HCT116 (cell line): ENCODE results near the gene LMNA. TPM values are rescaled to one million over a fixed set of nuclear protein-coding genes. Genes with fewer than 3 reads are reported as not detected.

ENCODE experiments used
- ATAC-seq: fragments of 200-7000 bp; cut with Tn5 transposase; 2 replicates; pipeline ENCODE4 v1.9.1; 2020; ENCODE audit warnings: mild to moderate bottlenecking, moderate library complexity
- BruUV-seq: library from RNA; stranded (reverse); fragments of 400-500 nt; replicated peaks from 2 replicates; lab custom pipeline; 2021; lab: Mats Ljungman, UMichigan
- CTCF ChIA-PET: fragments of 300-600 bp; sonication (Branson Sonifier 250); formaldehyde crosslinking; loops from one replicate; lab custom pipeline; 2021; ENCODE audit warnings: antibody characterized with exemption; lab: Charles Lee
- POLR2A ChIA-PET: fragments of 300-600, 350-600 bp; sonication (Branson Sonifier 250); formaldehyde crosslinking; loops from one replicate; lab custom pipeline; 2021; ENCODE audit warnings: antibody characterized with exemption; lab: Charles Lee
- RAD21 ChIA-PET, 2 experiments: fragments of 300-600 bp; sonication (Branson Sonifier 250); formaldehyde crosslinking; loops; one replicate each; lab custom pipeline; 2023; ENCODE audit warnings: low total read pairs in 2 of 2; ENCODE audit not compliant: uncharacterized antibody in 2 of 2, unreplicated experiment in 2 of 2, low non-redundant PET in 1 of 2; lab: Charles Lee
- DNase-seq: peaks from one replicate; pipeline ENCODE4 v3.0.0-alpha.2; 2010; ENCODE audit warnings: low read depth, low spot score
- H2AFZ ChIP-seq: fragments of 200-600 bp; shearing (Covaris generic), sonication (generic); 2 replicates; pipeline ENCODE4 v1.6.1; 2017; ENCODE audit warnings: low read depth, mixed run types, mixed read lengths, antibody characterized with exemption, low read length; ENCODE audit not compliant: poor library complexity, severe bottlenecking
- H3K27ac ChIP-seq: 2 replicates; pipeline ENCODE4 v1.5.1; 2012; ENCODE audit warnings: low read depth, low read length
- H3K27me3 ChIP-seq: fragments of 200-600 bp; sonication (generic); 2 replicates; pipeline ENCODE4 v1.6.1; 2016; ENCODE audit warnings: mixed run types, low read length, mixed read lengths; ENCODE audit not compliant: insufficient read depth
- H3K36me3 ChIP-seq, 2 experiments: fragments of 200-500 bp in 1 of 2; fragments of 200-600 bp in 1 of 2; sonication (Bioruptor generic) in 1 of 2; sonication (generic) in 1 of 2; 2 replicates each; pipeline versions ENCODE4 v1.5.1 to v1.6.1; 2014 to 2016; ENCODE audit warnings: low read length in 2 of 2, inconsistent platforms in 1 of 2, mixed read lengths in 1 of 2, mixed run types in 1 of 2; ENCODE audit not compliant: insufficient read depth in 2 of 2, control insufficient read depth in 1 of 2
- H3K4me1 ChIP-seq, 2 experiments: fragments of 200-600 bp in 1 of 2; sonication (generic) in 1 of 2; 2 replicates each; pipeline versions ENCODE4 v1.5.1 to v1.6.1; 2012 to 2017; ENCODE audit warnings: low read length in 2 of 2, inconsistent platforms in 1 of 2, mild to moderate bottlenecking in 1 of 2, mixed read lengths in 1 of 2, mixed run types in 1 of 2, moderate library complexity in 1 of 2; ENCODE audit not compliant: insufficient read depth in 2 of 2, control insufficient read depth in 1 of 2
- H3K4me2 ChIP-seq: fragments of 200-600 bp; sonication (generic); 2 replicates; pipeline ENCODE4 v1.6.1; 2017; ENCODE audit warnings: mixed run types, low read length, mixed read lengths
- H3K4me3 ChIP-seq, 2 experiments: fragments of 200-600 bp in 1 of 2; sonication (generic) in 1 of 2; replicated peaks in 1 of 2; 2 replicates each; pipeline ENCODE4 v1.5.1; 2011 to 2016; ENCODE audit warnings: low read length in 2 of 2, control low read depth in 1 of 2, low read depth in 1 of 2, mild to moderate bottlenecking in 1 of 2, mixed read lengths in 1 of 2, mixed run types in 1 of 2
- H3K79me2 ChIP-seq: fragments of 200-600 bp; sonication (generic); 2 replicates; pipeline ENCODE4 v1.6.1; 2017; ENCODE audit warnings: mild to moderate bottlenecking, mixed run types, low read length, moderate library complexity, mixed read lengths; ENCODE audit not compliant: insufficient read depth
- H3K9ac ChIP-seq: fragments of 200-600 bp; sonication (generic); 2 replicates; pipeline ENCODE4 v1.6.1; 2016; ENCODE audit warnings: low read length, mixed read lengths
- H3K9me2 ChIP-seq: fragments of 200-600 bp; sonication (generic), shearing (Covaris generic); 2 replicates; pipeline ENCODE4 v1.6.1; 2017; ENCODE audit warnings: mixed run types, mild to moderate bottlenecking, moderate library complexity; ENCODE audit not compliant: insufficient read depth
- H3K9me3 ChIP-seq, 2 experiments: fragments of 200-500 bp in 1 of 2; fragments of 200-600 bp in 1 of 2; sonication (Bioruptor generic) in 1 of 2; sonication (generic) in 1 of 2; 2 replicates each; pipeline ENCODE4 v1.6.1; 2014 to 2017; ENCODE audit warnings: low read length in 2 of 2, mixed read lengths in 2 of 2, inconsistent platforms in 1 of 2, low read depth in 1 of 2, mild to moderate bottlenecking in 1 of 2, mixed run types in 1 of 2, moderate library complexity in 1 of 2; ENCODE audit not compliant: control insufficient read depth in 1 of 2, insufficient read depth in 1 of 2
- H4K20me1 ChIP-seq: fragments of 200-600 bp; sonication (generic), shearing (Covaris generic); 2 replicates; pipeline ENCODE4 v1.6.1; 2017; ENCODE audit warnings: mixed run types, mild to moderate bottlenecking, moderate library complexity; ENCODE audit not compliant: insufficient read depth
- CBX3 ChIP-seq: IDR thresholded peaks from 2 replicates; pipeline ENCODE4 v1.6.1; 2012; ENCODE audit warnings: low read depth
- CEBPB ChIP-seq: IDR thresholded peaks from 2 replicates; pipeline ENCODE4 v1.6.1; 2012; ENCODE audit warnings: low read depth
- EZH2phosphoT487 ChIP-seq: fragments of 200-600 bp; IDR thresholded peaks from 2 replicates; pipeline ENCODE4 v1.6.1; 2018; ENCODE audit warnings: antibody characterized with exemption, borderline replicate concordance
- FOSL1 ChIP-seq: IDR thresholded peaks from 2 replicates; pipeline ENCODE4 v1.6.1; 2012; ENCODE audit warnings: low read depth
- JUND ChIP-seq: IDR thresholded peaks from 2 replicates; pipeline ENCODE4 v1.6.1; 2012
- POLR2AphosphoS5 ChIP-seq: IDR thresholded peaks from 2 replicates; pipeline ENCODE4 v1.6.1; 2011; ENCODE audit warnings: mild to moderate bottlenecking, low read depth, low read length, moderate library complexity
- RAD21 ChIP-seq: IDR thresholded peaks from 2 replicates; pipeline ENCODE4 v1.6.1; 2012; ENCODE audit warnings: low read depth, mild to moderate bottlenecking
- SIN3A ChIP-seq: IDR thresholded peaks from 2 replicates; pipeline ENCODE4 v1.6.1; 2012; ENCODE audit warnings: low read depth
- SP1 ChIP-seq: IDR thresholded peaks from 2 replicates; pipeline ENCODE4 v1.6.1; 2012; ENCODE audit warnings: low read depth
- SRF ChIP-seq: IDR thresholded peaks from 2 replicates; pipeline ENCODE4 v1.6.1; 2012; ENCODE audit warnings: low read depth
- YY1 ChIP-seq: IDR thresholded peaks from 2 replicates; pipeline ENCODE4 v1.6.1; 2011; ENCODE audit warnings: low read length, low read depth, moderate library complexity, mild to moderate bottlenecking; ENCODE audit not compliant: insufficient replicate concordance; ENCODE audit errors: extremely low read depth
- ZFX ChIP-seq: fragments of 450-650 bp; IDR thresholded peaks from 2 replicates; pipeline ENCODE4 v1.6.1; 2017
- intact Hi-C: fragments of 100-400 bp; cut with micrococcal nuclease; formaldehyde crosslinking; loops from 2 replicates; pipeline ENCODE4 v1.10.0; 2022
- total RNA-seq: library from RNA; stranded (reverse); gene quantifications from one replicate; pipeline ENCODE4 v1.2.1, GENCODE V29; 2021; ENCODE audit not compliant: unreplicated experiment
- TF ChIP-seq, protein P1 (sequence below): IDR thresholded peaks from 2 replicates; pipeline ENCODE4 v1.6.1; 2012; ENCODE audit warnings: low read depth
- TF ChIP-seq, protein P2 (sequence below), 3 experiments: fragments of 200-600 bp in 1 of 3; sonication (generic) in 1 of 3; IDR thresholded peaks in 2 of 3; conservative IDR thresholded peaks in 1 of 3; 2 replicates each; pipeline ENCODE4 v1.5.1; 2012 to 2017; ENCODE audit warnings: low read depth in 2 of 3, low read length in 2 of 3, antibody characterized with exemption in 1 of 3, borderline replicate concordance in 1 of 3, control low read depth in 1 of 3, mild to moderate bottlenecking in 1 of 3, mixed read lengths in 1 of 3, mixed run types in 1 of 3, moderate library complexity in 1 of 3; ENCODE audit not compliant: insufficient read depth in 1 of 3
- TF ChIP-seq, protein P3 (sequence below): IDR thresholded peaks from 2 replicates; pipeline ENCODE4 v1.6.1; 2012

Gene LMNA
- total RNA-seq, 1 experiment from 2014 or later, result 528 TPM

DNA sequence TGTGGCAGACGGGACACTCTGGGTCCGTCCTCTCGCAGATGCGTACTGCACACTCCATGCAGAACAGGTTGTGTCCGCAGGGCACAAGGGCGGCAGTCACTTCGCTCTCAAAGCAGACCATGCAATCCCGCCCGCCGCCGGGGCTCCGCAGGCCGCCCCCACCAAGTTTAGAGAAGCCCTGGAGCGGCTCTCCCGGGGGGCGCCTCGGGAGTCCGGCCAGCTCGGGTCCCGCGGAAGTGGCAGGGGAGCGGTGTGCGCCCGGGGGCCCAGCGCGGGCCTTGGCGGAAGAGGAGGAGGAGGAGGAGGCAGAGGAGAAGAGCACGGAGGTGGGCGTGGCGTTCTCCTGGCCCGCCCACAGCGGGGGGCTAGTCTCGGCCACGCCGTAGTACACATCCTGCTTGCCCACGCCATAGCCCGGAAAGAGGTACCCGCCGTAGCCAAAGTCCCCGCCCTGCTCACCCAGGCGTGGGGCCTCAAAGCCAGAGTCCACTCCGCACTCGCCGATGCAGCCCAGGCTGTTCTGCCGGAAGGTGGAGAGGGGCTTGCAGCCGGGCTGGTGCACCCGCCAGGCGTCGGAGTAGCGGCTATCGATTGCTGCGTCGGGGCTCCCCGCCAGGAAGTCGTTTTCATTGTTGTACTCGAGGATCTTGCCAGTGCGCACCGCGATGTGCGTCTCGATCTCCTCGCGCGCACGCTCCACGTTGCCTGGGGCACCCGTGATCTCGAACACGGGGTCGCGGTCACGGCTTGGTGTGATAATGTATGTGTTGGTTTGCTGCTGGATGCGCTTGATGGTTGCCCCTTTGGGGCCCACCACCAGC lies 37.7 kb upstream of the LMNA start:
- H3K9ac ChIP-seq, result no peak overlapping the region
- BruUV-seq, result no TSS peak

DNA sequence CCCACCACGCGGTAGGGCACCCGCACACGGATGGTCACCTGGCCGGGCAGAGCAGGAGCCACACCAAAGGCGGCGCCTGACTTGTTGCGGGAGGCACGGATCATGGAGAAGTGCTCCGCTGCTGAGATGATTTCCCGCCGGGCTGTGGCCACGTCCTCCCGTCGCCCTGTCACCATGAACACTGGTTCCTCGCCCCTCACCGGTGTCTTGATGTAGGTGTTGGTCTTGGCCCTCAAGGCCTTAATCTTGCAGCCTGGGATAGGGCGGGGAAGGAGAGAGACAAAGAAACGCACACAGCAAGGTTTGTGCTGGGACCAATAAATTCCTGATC lies 37.1 kb upstream of the LMNA start:
- no peak overlapping the region for H3K4me2 ChIP-seq
- BruUV-seq, result no TSS peak
- no peak overlapping the region for H3K9ac ChIP-seq
- no peak overlapping the region for H3K4me3 ChIP-seq
- H4K20me1 ChIP-seq, result no peaks in the 10 kb centered on the region
- no peaks in the 10 kb centered on the region for H3K79me2 ChIP-seq
- no peaks in the 10 kb centered on the region for H3K27me3 ChIP-seq
- H3K9me3 ChIP-seq, result no peaks in the 10 kb centered on the region
- no peaks in the 10 kb centered on the region for H3K9me2 ChIP-seq
- CTCF ChIA-PET, result no interaction called here
- POLR2A ChIA-PET, result no interaction called here
- peaks cover 0 to 21% of the 10 kb centered on the region in 2 experiments; a peak in 3 of 4 replicates for H3K4me1 ChIP-seq
- H3K36me3 ChIP-seq, result peaks cover 0 to 5% of the 10 kb centered on the region in 2 experiments; a peak in 1 of 4 replicates
- ATAC-seq, result no peak
- intact Hi-C loops, result no loop called here
- RAD21 ChIA-PET, result no interaction called here
- no peak overlapping the region for H2AFZ ChIP-seq
- no peak for DNase-seq
- no peak overlapping the region for H3K27ac ChIP-seq
- TF ChIP-seq, protein P1, sequence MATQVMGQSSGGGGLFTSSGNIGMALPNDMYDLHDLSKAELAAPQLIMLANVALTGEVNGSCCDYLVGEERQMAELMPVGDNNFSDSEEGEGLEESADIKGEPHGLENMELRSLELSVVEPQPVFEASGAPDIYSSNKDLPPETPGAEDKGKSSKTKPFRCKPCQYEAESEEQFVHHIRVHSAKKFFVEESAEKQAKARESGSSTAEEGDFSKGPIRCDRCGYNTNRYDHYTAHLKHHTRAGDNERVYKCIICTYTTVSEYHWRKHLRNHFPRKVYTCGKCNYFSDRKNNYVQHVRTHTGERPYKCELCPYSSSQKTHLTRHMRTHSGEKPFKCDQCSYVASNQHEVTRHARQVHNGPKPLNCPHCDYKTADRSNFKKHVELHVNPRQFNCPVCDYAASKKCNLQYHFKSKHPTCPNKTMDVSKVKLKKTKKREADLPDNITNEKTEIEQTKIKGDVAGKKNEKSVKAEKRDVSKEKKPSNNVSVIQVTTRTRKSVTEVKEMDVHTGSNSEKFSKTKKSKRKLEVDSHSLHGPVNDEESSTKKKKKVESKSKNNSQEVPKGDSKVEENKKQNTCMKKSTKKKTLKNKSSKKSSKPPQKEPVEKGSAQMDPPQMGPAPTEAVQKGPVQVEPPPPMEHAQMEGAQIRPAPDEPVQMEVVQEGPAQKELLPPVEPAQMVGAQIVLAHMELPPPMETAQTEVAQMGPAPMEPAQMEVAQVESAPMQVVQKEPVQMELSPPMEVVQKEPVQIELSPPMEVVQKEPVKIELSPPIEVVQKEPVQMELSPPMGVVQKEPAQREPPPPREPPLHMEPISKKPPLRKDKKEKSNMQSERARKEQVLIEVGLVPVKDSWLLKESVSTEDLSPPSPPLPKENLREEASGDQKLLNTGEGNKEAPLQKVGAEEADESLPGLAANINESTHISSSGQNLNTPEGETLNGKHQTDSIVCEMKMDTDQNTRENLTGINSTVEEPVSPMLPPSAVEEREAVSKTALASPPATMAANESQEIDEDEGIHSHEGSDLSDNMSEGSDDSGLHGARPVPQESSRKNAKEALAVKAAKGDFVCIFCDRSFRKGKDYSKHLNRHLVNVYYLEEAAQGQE, result no peak
- TF ChIP-seq JUND, result no peak
- TF ChIP-seq, protein P2, sequence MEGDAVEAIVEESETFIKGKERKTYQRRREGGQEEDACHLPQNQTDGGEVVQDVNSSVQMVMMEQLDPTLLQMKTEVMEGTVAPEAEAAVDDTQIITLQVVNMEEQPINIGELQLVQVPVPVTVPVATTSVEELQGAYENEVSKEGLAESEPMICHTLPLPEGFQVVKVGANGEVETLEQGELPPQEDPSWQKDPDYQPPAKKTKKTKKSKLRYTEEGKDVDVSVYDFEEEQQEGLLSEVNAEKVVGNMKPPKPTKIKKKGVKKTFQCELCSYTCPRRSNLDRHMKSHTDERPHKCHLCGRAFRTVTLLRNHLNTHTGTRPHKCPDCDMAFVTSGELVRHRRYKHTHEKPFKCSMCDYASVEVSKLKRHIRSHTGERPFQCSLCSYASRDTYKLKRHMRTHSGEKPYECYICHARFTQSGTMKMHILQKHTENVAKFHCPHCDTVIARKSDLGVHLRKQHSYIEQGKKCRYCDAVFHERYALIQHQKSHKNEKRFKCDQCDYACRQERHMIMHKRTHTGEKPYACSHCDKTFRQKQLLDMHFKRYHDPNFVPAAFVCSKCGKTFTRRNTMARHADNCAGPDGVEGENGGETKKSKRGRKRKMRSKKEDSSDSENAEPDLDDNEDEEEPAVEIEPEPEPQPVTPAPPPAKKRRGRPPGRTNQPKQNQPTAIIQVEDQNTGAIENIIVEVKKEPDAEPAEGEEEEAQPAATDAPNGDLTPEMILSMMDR (IDR thresholded peaks at IDR 0.05 in 2 of 3, conservative IDR thresholded peaks at IDR 0.05 in 1 of 3; ENCODE audit: borderline replicate concordance in 1 of 3, insufficient read depth in 1 of 3, low read depth in 2 of 3, low read length in 2 of 3), result no peak
- TF ChIP-seq SIN3A, result no peak
- TF ChIP-seq, protein P3, sequence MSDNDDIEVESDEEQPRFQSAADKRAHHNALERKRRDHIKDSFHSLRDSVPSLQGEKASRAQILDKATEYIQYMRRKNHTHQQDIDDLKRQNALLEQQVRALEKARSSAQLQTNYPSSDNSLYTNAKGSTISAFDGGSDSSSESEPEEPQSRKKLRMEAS, result no peak
- TF ChIP-seq POLR2AphosphoS5, result no peak
- TF ChIP-seq FOSL1, result no peak
- TF ChIP-seq RAD21, result no peak
- no peak for TF ChIP-seq EZH2phosphoT487

More for the DNA sequence above, 37.7 kb upstream of the LMNA start:
- Histone ChIP-seq H3K4me3 (no peak overlapping the region), H4K20me1 (no peaks in the 10 kb centered on the region), H3K36me3 (peaks cover under 1 to 10% of the 10 kb centered on the region in 2 experiments; a peak in 1 of 4 replicates), H3K27ac (no peak overlapping the region), H3K9me2 (no peaks in the 10 kb centered on the region), H3K4me2 (no peak overlapping the region), H3K4me1 (peaks cover 0 to 17% of the 10 kb centered on the region in 2 experiments; a peak in 3 of 4 replicates), H3K9me3 (no peaks in the 10 kb centered on the region), H3K79me2 (no peaks in the 10 kb centered on the region), H3K27me3 (no peaks in the 10 kb centered on the region), H2AFZ (no peak overlapping the region)
- POLR2A ChIA-PET, result no interaction called here
- intact Hi-C loops, result no loop called here
- CTCF ChIA-PET, result no interaction called here
- TF ChIP-seq FOSL1, result no peak
- TF ChIP-seq SP1, result no peak
- TF ChIP-seq JUND, result no peak
- TF ChIP-seq SIN3A, result no peak
- TF ChIP-seq EZH2phosphoT487, result no peak
- no peak for TF ChIP-seq ZFX
- no peak for TF ChIP-seq CEBPB
- TF ChIP-seq POLR2AphosphoS5, result no peak
- TF ChIP-seq CBX3, result no peak
- no peak for TF ChIP-seq YY1
- TF ChIP-seq, protein P3, result no peak
- no peak for TF ChIP-seq SRF
- RAD21 ChIA-PET, result no interaction called here
- no peak for DNase-seq
- no peak for ATAC-seq
